ENCODE data around the gene CDSN.
A peak's percentile ranks its signal among the peaks of the same experiment; 100 is the strongest.
"Not testable (repeated sequence)": the region's sequence is repeated elsewhere in the genome, so short reads cannot be mapped to it uniquely, and the experiment has no call there.

The CDSN gene, protein sequence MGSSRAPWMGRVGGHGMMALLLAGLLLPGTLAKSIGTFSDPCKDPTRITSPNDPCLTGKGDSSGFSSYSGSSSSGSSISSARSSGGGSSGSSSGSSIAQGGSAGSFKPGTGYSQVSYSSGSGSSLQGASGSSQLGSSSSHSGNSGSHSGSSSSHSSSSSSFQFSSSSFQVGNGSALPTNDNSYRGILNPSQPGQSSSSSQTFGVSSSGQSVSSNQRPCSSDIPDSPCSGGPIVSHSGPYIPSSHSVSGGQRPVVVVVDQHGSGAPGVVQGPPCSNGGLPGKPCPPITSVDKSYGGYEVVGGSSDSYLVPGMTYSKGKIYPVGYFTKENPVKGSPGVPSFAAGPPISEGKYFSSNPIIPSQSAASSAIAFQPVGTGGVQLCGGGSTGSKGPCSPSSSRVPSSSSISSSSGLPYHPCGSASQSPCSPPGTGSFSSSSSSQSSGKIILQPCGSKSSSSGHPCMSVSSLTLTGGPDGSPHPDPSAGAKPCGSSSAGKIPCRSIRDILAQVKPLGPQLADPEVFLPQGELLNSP

DNA sequence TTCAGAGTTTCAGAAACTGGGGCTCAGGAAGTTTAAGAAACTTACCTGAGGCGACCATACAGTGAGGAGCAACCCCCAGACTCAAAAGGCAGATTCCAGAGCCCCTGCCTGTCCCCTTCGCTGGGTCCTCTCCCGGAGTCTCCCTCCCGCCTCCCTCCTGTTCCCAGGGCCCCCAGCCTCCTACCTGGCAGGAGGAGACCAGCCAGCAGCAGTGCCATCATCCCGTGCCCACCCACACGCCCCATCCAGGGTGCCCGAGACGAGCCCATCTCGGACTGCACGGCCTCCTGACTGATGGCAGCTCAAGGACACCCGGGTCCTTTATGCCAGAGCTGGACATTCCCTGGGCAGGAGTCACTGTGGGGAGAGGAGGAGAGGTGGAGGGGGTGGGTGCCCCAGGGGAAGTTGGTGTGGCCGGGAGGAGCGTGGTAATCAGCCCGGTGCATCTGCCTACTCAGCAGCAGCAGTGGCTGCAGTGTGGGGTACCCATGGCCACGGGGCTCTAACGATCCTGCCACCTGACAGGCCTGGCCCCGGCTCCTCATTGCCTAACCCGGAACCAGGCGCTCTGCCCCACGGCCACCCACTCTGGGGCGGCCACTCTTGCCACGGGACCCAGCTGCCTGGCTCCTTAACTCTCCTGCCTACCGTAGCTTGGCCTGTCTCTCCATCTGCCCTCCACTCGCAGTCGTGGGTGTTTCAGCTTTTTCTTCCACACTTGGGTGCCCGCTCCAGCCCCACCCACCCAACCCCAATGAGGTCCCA lies at the start of gene CDSN:
TSS of gene CDSN (minus strand) at position 296 of the 765 bp plus-strand sequence. CDS start at position 269, 27 bp downstream.
- no peak for DNase-seq

DNA sequence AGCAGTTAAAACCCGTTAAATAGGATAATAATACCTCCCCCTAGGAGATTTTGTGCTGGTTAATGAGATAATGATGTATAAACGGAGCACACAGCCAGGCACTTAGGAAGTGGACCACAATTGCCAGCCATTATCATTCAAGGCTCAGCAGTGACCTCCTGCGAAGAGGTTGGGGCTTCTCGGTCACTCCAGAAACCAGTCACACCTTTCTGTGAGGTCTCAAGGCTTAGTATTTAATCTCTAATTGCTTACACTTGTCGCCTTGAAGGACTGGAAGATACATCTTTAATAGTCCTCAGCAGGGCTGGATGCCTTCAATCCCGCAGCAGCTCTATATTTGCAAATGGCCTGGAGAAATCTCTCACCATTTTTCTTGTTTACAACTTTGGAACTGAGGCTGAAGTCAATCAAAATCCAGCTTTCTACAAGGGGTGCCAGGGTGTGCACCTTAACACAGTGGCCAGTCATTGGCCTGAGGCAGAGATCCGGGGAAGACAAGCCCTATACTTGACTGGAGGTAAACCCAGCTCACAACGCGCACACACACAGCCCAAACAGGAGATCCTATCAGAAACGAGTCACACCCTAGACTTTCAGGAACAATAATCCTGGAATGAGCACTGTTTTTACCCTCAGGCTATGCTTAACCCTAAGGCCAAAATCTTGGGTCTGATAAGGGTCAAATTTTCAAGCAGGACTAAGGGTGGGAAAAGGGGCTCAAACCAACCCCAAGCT lies 49.0 kb upstream of the CDSN start:
- DNase-seq: no peak

DNA sequence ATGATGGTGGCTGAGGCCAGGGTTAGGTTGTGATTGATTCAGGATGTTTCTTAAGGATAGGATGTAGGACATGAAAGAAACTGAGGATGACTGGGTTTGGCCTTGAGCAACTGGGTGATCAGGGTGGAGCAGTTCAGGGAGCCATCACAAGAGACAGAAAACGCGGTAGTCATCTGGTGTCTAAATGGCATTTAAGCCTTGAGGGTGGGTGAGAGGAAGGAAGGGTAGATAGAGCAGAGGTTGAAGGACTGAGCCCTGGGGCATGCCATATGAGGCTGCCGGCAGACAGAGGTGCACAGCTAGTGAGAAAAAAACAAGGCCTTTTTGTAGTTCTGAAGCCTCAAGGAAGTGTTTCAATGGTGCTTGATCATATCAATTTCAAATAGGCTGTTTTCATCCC lies 48.4 kb upstream of the CDSN start:
- DNase-seq: no peak

DNA sequence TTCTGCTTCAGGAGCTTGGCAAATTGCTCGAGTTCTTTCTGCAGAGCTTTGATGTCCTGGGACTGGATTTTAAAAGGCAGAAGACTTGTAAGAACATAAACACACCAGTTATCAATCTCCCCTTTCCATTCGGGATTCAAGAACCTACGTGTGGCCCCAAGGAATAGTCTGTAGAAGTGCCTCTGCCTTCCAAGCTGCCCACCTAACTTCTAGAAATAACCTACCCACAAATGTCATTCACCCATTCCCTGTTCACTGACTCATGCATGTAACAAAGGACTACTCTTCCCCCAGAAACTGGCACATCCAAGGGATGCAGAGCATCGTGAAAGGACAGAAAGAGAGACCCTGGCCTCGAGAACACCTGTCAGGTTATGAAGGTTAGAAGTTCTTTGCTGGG lies 45.7 kb upstream of the CDSN start:
- DNase-seq: no peak

DNA sequence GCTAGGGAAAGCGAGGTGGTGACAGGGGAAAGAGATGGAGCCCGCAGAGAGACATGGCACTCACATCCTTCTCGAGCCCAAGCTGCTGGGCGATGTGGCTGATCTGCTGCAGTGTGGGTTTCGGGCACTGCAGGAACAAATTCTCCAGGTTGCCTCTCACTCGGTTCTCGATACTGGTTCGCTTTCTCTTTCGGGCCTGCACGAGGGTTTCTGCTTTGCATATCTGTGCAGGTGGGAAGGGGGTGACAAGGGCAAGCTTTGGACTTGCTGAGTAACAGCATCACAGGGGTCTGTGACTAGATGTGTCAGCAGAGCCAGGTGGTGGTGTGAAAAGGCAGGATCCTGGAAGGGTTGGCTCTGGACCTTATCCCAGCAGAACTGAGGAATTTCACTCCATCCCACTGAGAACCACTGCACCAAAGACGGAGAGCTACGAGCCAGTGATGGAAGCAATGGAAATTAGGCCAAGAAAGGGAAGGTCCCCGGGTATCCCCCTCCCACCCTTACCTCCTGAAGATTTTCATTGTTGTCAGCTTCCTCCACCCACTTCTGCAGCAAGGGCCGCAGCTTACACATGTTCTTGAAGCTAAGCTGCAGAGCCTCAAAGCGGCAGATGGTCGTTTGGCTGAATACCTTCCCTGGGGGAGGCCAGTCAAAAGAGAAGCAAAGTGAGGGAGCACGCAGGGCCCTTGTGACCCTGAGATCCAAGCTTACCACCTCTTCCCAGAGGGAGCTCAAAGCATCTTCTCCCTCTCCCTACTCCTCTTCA lies 45.0 kb upstream of the CDSN start:
- DNase-seq: peak; percentile 12

DNA sequence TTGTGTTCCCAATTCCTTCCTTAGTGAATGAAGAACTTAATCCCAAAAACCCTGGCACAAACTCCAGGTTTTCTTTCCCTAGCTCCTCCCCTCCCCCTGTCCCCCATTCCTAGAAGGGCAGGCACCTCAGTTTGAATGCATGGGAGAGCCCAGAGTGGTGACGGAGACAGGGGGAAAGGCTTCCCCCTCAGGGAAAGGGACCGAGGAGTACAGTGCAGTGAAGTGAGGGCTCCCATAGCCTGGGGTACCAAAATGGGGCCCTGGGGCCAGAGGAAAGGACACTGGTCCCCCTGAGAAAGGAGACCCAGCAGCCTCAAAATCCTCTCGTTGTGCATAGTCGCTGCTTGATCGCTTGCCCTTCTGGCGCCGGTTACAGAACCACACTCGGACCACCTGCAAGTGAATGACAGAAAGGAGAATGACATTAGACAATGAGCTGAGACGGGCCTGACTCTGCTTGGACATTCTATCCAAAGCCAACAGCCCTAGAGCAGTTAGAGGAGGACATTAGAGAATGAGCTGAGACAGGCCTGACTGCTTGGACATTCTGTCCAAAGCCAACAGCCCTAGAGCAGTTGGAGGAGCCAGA lies 44.3 kb upstream of the CDSN start:
- DNase-seq: not testable (repeated sequence)

DNA sequence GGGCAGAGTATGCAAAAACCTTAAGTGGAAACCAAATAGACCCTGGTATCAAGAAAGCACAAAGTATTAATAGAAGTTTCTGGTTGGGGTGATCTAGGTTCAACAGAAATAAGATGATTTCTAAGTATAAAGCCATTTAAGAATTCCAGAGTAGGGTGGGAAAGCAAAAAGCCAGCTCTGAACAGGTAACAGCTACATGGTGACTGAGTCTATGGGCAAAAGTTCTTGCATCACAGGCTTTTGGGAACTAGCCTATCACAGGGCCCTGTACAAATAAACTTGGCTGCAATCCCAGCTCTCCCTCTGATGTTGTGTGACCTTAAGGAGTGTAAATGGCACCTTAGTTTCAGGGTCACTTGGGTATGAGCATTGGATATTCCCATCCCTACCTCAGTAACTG lies 43.7 kb upstream of the CDSN start:
- no peak for DNase-seq

DNA sequence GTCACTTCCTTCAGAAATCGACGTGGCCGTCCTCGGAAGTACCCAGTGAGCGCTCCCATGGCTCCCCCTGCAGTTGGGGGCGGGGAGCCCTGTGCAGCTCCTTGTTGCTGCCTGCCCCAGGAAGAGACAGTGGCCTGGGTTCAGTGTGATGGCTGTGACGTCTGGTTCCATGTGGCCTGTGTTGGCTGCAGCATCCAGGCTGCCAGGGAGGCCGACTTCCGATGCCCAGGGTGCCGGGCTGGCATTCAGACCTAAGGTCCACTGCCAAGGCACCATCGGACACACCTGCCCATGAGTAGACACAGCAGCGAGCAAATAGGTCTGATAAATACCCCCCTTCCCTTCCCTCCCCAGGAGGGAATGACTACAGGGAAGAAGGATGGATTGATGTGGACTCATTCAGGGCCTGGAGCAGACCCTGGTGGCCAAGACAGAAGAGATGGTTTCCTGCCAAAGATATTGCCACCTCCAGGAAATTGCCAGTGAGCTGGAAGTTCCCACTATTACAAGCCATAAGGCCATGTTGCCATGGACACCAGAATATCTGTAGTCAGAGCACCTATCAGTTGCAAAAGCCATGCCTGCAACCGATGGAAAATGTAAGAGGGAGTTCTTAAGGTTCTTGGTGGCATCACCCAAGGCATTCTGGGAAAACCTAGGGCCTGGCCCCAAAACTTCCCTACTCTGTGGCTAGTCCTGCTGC lies 42.4 kb upstream of the CDSN start:
- DNase-seq: no peak

DNA sequence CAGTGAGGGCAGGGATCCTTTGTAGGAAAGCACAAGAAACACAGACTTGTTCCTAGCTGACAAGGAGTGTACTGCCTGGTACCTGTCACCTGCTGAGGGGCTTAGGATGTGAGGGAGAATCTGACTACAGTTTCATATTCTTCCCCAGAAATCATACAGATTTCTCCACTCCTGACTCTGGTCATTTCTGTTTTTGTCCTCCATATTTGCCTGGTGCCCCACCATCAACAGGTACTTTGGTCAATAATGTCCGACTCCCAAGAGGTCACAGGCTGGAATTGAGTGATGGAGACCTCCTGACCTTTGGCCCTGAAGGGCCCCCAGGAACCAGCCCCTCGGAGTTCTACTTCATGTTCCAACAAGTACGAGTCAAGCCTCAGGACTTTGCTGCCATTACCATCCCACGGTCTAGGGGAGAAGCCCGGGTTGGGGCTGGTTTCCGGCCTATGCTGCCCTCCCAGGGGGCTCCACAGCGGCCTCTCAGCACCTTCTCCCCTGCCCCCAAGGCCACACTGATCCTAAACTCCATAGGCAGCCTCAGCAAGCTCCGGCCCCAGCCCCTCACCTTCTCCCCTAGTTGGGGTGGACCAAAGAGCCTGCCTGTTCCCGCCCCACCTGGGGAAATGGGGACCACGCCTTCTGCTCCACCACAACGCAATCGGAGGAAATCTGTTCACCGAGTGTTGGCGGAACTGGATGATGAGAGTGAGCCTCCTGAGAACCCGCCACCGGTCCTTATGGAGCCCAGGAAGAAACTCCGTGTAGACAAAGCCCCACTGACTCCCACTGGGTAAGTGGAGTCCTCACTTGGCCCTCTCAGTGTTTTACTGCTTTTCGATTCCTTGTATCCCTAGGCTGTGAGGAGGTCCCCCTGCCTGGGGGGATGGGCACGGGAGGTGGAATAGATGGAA lies 41.2 kb upstream of the CDSN start:
- DNase-seq: no peak

DNA sequence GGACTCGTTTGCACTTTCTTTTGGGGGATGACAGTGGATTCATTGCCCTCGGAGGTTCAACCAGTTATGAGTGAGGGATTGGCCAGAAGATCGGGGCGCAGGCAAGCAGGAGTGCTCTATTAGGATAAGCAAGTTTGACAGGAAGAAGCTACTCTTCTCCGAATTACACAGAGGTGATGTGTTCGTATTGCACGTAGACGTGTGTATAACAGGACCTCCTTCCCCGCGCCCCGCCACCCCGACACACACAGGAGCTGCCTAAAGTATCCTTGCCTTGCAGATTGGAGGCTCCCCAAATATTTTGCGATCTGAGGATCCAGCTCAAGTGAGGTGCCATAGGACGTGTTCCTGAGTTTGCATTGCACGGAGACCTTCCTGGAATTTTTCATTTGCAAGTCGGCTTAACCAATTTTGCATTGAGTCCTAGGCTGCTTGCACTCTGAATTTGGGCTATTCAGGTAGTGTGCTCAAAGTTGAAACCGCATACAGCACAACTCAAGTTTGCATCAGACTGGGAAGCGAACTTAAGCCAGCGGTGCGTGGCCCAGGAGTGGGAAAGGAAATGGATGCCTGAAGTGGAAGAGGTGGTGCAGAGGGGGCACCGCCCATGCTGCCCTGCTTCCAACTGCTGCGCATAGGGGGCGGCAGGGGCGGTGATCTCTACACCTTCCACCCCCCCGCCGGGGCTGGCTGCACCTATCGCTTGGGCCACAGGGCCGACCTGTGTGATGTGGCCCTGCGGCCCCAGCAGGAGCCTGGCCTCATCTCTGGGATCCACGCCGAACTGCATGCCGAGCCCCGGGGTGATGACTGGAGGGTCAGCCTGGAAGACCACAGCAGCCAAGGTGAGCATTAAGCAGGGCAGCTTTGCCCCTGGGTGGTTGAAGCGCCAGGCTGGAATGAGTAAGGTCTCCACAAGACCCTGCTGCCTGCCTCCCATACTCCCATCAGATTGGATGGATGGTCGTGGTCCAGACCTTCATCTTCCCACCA lies 38.9 kb upstream of the CDSN start:
- peak; percentile 24 for DNase-seq

DNA sequence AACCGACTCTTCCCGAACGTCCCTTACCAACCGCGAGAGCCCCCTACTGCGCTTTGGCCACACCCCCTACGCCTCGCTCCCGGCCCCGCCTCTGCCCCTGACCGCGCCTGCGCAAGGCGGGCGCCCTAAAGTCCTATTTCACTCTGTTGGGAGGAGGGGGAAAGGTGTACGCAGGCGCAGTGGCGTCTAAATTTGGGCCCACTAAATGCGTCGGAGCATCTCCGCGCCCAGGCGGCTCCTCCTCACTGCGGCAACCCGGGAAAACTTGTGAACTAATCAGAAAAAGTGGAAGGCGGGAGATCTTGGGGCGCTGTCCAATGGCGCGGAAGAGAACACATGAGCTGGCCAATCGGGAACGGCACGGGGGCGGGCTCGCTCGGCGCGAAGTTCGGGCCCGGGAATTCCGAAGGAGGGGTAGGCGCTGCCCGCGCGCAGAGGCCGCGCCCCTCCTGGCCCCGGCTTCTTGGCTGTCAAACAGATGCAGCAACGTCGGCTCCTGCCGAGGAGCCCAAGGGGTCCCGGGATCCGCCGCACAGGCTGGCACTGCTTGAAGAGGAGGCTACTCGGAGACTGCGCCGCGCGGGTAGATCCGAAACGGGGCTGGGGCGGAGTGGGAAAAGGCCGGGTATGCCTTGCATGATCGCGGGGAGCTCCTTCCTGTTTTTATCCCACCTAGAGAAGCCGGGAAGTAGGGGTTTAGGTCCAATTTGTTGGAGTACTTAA lies 38.1 kb upstream of the CDSN start, which contains the start of gene TCF19:
TSS of gene TCF19 (plus strand) at position 450 of the 723 bp plus-strand sequence. CDS start 881 bp downstream, outside the sequence.
- peak; percentile 100 for DNase-seq

DNA sequence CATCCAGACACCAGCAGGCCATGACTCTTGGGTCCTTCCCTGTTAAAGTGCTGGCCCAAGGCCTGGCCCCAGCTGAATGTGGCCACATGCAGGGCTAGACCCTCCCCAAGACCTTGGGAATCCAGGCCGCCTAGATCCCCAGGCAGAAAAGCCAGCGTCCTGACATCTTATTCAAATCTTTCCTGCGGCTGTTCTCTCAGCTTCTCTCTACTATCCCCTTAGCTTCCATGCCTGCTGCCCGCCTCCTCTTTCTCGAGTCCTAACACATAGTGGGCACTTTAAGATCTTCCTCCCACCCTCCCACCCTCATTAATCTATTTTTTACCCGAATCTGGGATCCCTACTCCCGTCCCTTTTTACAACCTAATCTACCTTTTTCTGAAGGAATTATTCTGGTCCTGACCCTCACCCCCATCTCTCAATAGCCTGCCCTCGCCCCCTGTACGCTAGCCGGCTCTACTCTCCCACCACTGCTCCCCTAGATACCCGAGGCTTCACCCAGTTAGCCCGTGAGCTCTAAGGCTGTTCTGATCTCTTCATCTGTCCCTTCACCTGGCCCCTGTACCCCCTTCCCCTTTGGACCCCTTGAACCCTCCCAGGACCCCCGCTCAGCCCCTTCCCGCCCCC lies 37.4 kb upstream of the CDSN start, which contains the start of gene CCHCR1:
TSS of gene CCHCR1 (minus strand) at position 290 of the 627 bp plus-strand sequence. CDS start at position 88, 202 bp downstream.
- no peak for DNase-seq

DNA sequence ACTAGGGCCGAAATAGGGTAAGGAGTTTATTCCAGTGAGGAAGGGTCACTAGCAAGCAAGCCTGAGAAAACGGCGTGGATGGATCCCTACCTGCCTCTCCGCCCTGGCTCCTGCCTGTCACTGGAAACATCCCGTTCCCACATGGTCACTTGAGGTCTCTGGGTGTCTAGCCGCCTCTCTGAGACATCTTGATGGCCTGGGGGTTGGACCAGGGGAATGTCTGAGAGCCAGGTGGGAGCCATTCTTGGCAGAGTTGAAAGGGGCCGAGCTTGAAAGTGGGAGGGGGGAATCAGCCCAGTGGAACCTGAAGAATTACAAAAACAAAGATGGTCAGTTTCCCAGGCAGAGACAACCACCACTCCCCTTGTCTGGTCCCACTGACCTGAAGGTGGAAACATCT lies 36.4 kb upstream of the CDSN start:
- no peak for DNase-seq

DNA sequence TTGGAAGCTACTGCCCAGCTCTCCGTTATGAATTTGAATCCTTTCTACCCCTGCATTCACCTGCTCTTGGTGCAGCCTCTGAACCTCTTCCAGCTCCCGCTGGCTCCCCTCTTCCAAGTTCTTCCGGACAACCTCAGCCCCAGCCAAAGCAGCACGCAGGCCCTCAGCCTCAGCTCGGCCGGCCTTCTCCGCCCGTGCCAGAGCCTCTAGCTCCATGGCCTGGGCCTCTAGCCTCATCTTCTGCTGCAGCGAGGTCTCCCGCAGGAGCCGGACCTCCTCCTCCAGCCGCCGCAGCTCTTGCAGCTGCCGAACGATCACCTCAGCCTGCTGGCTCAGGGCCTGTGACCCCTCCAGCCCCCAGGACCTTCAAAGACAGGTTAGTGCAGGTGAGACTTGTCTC lies 34.2 kb upstream of the CDSN start:
- DNase-seq: no peak

DNA sequence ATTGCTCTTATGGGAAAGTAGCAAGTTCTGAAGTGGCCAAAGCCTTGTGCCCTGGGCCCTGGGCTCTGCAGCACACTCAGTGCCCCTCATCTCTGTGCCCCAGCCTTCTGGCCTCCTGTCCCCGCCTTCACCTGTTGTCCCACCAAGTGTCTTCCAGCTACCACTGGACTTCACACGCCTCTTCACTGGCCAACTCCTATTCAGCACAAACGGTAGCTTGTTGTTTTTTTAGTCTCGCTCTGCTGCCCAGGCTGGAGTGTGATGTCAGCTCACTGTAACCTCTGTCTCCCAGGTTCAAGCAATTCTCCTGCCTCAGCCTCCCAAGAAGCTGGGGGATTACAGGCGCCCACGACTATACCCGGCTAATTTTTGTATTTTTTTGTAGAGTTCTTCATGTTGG lies 32.5 kb upstream of the CDSN start:
- DNase-seq: no peak

DNA sequence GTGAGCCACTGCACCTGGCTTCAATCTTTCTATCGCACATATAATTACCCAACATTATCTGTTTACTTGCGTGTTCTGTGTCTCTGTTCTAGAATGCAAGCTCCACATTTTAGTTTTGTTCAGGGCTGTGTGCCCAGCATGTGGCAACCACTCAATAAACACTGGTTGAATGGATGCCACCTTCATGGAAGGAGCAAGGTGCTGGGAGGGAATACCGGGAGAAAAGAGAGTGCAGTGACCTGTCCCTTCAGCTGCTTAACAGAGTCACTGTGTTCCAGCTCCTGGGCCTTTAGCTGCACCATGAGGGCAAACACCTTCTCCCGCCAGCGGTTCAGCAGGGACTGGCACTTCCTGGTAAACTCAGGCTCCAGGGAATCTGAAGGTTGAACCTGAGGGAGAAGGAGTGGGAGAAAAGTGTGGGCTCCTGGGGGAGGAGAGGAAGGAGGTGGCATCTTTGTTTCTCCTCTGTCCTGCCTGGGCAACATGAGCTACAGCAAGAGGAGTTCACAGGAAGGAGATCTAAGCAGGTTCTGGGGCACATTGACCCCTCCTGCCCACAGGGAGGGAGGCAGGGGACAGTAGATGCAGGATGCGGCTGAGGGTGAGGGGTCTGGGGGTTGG lies 29.7 kb upstream of the CDSN start:
- no peak for DNase-seq

DNA sequence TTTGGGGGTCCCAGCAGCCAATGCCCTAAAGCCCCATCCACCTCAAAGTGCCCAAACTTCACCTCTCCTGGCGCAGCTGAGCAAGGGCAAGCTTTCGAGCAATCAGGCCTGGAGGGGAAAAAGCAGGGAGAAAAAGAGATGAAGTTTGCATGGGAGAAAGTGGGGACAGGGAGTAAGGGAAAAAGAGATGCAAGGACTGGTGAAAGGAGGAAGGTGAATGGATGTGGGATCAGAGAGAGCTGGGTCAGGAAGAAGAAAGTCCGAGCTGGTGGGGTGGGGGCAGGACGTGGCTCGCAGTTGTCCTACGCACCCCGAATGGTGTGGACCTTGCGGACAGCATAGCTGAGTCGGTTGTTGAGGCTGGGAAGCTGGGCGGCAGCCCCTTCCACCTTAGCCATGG lies 25.1 kb upstream of the CDSN start:
- no peak for DNase-seq
